Smooth muscle cell of trachea (primary cell): Measurements from ENCODE around the gene CYFIP2. TPM values are rescaled to one million over a fixed set of nuclear protein-coding genes. Genes with fewer than 3 reads are reported as not detected.

Experiments
- total RNA-seq: library from RNA; depleted of rRNA; stranded (reverse); fragments of >200 nt; gene quantifications from 2 replicates; pipeline ENCODE4 v1.2.1, GENCODE V29; 2014

CYFIP2 gene
- 4.2 and 28.1 TPM in 2 replicates for total RNA-seq

GRCh38 chr5:157265714-157266285 is at the start of gene CYFIP2:
Gene CYFIP2, plus strand, starts transcription at chr5:157266123. Its CDS starts 19,239 bp downstream, at chr5:157285362.

Other genes with a start within 250 kb of the CYFIP2 start
- gene HAVCR1, start 207.0 kb upstream of the CYFIP2 start, total RNA-seq, result 0.17 TPM in 1 of 2 replicates, not detected in the other
- 1.0 and 2.2 TPM in 2 replicates for gene HAVCR2, start 157.1 kb upstream of the CYFIP2 start, total RNA-seq
- 9.9 and 14.5 TPM in 2 replicates for gene MED7, start 123.3 kb upstream of the CYFIP2 start, total RNA-seq
- not detected in 2 replicates for gene GARIN3, start 99.9 kb upstream of the CYFIP2 start, total RNA-seq
- not detected in 2 replicates for gene ITK, start 85.3 kb upstream of the CYFIP2 start, total RNA-seq
- under 0.01 TPM in 1 of 2 replicates, not detected in the other for gene NIPAL4, start 194.1 kb downstream of the CYFIP2 start, total RNA-seq